Measurements from ENCODE around the gene ETDC. TPM values are rescaled to one million over a fixed set of nuclear protein-coding genes. Genes with fewer than 3 reads are reported as not detected.
"Not testable (repeated sequence)": the region's sequence is repeated elsewhere in the genome, so short reads cannot be mapped to it uniquely, and the experiment has no call there.

Gene ETDC
- not detected for total RNA-seq

DNA sequence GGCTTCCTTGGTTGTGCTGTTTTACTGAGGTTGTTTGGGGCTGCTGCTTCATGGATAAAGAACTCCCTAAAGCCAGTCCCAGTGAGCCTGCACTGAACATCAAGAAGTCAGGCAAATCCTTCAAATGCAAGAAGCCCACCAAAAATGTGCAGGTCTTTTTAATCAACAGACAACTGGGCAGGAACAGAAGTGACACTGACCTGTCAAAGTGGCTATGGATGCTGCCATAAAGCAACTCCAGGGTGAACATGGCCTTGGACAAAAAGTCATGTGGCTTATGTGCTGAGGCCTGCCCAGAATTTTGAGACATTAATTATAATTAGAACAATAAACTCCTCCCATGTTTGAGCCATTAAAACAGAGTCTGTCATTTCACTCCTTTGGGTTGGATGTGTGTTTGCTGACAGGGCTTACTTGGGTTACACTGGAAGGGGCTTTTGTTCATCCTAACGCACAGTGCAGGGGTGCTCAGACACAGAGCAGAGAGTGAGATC is at the start of gene ETDC:
ETDC (plus strand) TSS at position 51 of the 494 bp plus-strand sequence; CDS start at position 51, 0 bp downstream.
- Mint-ChIP-seq H3K27ac (no peak within 1 kb of the TSS), H3K27me3 (ENCODE audit: low read depth) (no peaks in the 10 kb centered on the region), H3K36me3 (ENCODE audit: low read depth) (no peaks in the 10 kb centered on the region), H3K4me1 (ENCODE audit: low read depth) (no peaks in the 10 kb centered on the region), H3K4me3 (no peak within 1 kb of the TSS), H3K9me3 (peaks cover 21% of the 10 kb centered on the region)
- CTCF ChIA-PET = interaction anchor here (0.6 kb wide), 1 partner anchor 9 kb away, joined by 3 read pairs; no protein-coding TSS in a partner anchor
- DNase-seq = no peak
- intact Hi-C loops (cut with micrococcal nuclease) = no loop called here

DNA sequence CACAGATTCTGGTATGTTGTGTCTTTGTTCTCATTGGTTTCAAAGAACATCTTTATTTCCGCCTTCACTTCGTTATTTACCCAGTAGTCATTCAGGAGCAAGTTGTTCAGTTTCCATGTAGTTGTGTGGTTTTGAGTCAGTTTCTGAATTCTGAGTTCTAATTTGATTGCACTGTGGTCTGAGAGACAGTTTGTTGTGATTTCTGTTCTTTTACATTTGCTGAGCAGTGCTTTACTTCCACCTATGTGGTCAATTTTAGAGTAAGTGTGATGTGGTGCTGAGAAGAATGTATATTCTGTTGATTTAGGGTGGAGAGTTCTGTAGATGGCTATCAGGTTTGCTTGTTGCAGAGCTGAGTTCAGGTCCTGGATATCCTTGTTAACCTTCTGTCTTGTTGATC is 48.3 kb upstream of the ETDC start:
- H3K4me1 Mint-ChIP-seq (ENCODE audit: low read depth); H3K27me3 Mint-ChIP-seq (ENCODE audit: low read depth); H3K27ac Mint-ChIP-seq; H3K4me3 Mint-ChIP-seq; H3K36me3 Mint-ChIP-seq (ENCODE audit: low read depth); H3K9me3 Mint-ChIP-seq; CTCF ChIA-PET; DNase-seq; intact Hi-C loops (cut with micrococcal nuclease): not testable (repeated sequence)

DNA sequence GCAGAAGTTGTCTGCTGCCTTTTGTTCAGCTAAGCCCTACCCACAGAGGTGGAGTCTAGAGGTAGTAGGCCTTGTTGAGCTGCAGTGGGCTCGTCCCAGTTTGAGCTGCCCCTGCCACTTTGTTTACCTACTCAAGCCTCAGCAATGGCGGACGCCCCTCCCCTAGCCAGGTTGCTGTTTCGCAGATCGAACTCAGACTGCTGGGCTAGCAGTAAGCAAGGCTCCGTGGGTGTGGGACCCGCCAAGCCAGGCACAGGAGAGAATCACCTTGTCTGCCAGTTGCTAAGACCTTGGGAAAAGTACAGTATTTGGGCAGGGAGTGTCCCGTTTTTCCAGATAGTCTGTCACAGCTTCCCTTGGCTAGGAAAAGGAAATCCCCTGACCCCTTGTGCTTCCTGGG is 45.9 kb upstream of the ETDC start:
- H3K4me1 Mint-ChIP-seq (ENCODE audit: low read depth); H3K27me3 Mint-ChIP-seq (ENCODE audit: low read depth); intact Hi-C loops (cut with micrococcal nuclease); H3K4me3 Mint-ChIP-seq; H3K9me3 Mint-ChIP-seq; CTCF ChIA-PET; DNase-seq; H3K36me3 Mint-ChIP-seq (ENCODE audit: low read depth); H3K27ac Mint-ChIP-seq: not testable (repeated sequence)

DNA sequence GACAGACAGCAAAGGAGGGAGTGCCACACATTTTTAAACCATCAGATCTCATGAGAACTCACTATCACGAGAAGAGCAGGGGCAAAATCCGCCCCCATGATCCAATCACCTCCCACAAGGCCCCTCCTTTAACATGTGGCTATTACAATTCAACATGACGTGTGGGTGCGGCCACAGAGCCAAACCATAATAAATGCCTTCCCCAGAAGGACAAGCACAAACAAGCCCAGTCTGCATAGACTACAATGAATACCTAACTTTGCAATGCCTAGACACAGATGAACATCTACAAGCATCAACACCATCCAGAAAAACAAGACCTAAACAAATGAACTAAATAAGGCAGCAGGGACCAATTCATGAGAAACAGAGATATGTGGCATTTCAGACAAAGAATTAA is 45.1 kb upstream of the ETDC start:
- CTCF ChIA-PET = no interaction called here
- H3K27me3 Mint-ChIP-seq (ENCODE audit: low read depth) = no peaks in the 10 kb centered on the region

DNA sequence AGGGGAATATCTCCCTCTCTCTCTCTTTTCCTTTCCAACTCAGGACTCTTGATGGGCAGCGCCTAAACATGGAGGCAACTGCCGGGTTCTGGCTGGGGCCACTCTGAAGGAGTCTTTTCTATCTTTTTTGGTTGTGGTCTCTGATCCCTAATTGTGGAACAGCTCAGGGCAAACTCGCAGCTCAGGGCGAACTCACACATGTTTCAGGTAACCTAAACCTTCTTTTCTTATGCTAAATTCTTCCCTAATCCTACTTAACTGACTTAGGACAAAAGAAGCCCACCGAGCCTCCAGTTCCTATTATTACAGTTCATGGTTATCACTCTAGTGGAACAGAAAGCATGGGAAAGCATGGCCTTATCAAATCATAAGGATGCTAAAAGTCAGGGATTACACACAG is 36.1 kb upstream of the ETDC start:
- no peak for DNase-seq
- Mint-ChIP-seq H3K36me3 (ENCODE audit: low read depth) (peaks cover 2% of the 10 kb centered on the region), H3K27ac (no peak overlapping the region), H3K4me3 (no peak overlapping the region), H3K9me3 (peaks cover 11% of the 10 kb centered on the region), H3K4me1 (ENCODE audit: low read depth) (no peaks in the 10 kb centered on the region), H3K27me3 (ENCODE audit: low read depth) (no peaks in the 10 kb centered on the region)
- CTCF ChIA-PET = no interaction called here
- intact Hi-C loops (cut with micrococcal nuclease) = no loop called here

More for the DNA sequence above, 45.1 kb upstream of the ETDC start:
- peaks cover 3% of the 10 kb centered on the region for H3K9me3 Mint-ChIP-seq
- H3K36me3 Mint-ChIP-seq (ENCODE audit: low read depth) = peaks cover 3% of the 10 kb centered on the region
- intact Hi-C loops (cut with micrococcal nuclease) = no loop called here
- no peak overlapping the region for H3K4me3 Mint-ChIP-seq
- no peak overlapping the region for H3K27ac Mint-ChIP-seq
- H3K4me1 Mint-ChIP-seq (ENCODE audit: low read depth) = no peaks in the 10 kb centered on the region
- DNase-seq = no peak

DNA sequence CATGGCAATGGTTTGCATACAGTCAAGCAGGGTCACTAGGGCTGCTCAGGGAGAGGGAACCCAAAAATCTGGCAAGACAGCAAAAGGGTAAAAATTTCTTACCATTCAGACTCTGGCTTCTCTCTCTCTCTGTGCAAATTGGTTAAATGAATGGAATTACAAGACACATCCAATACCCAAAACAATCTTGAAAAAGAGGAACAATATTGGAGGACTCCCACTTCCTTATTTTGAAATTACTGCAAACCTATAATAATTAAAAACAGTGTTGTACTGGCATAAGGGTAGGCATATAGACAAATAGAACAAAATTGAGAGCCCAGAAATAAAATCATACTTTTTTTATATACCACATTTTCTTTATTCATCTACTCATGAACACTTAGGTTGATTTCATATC is 33.3 kb upstream of the ETDC start:
- Mint-ChIP-seq H3K4me3 (no peak overlapping the region), H3K27me3 (ENCODE audit: low read depth) (no peaks in the 10 kb centered on the region), H3K9me3 (peaks cover 30% of the 10 kb centered on the region), H3K27ac (no peak overlapping the region), H3K36me3 (ENCODE audit: low read depth) (peaks cover 4% of the 10 kb centered on the region), H3K4me1 (ENCODE audit: low read depth) (no peaks in the 10 kb centered on the region)
- CTCF ChIA-PET = no interaction called here
- intact Hi-C loops (cut with micrococcal nuclease) = no loop called here
- no peak for DNase-seq

DNA sequence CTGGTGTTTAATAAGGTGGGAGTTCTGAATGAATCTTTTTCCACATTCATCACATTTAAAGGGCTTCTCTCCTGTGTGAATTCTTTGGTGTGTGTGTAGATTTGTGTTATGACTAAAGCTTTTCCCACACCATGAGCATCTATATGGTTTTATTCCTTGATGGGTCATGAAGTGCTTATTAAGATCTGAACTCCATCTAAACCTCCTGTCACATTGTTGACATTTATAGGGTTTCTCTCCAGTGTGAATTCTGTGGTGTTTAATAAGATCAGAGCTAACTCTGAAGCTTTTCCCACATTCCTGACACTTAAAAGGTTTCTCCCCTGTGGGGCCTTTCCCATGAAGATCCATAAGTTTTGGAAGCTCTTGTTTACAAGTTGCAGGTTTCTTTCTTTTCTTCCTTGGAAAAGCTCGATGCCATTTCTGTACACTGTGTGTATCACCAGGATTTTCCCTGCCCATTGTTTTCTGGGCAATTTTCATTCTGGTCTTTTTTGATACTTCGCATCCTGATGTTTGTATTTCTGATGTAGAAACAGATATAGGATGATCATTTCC is 21.9 kb upstream of the ETDC start:
- no peak overlapping the region for H3K4me3 Mint-ChIP-seq
- no peaks in the 10 kb centered on the region for H3K27me3 Mint-ChIP-seq (ENCODE audit: low read depth)
- H3K27ac Mint-ChIP-seq = no peak overlapping the region
- DNase-seq = no peak
- no peaks in the 10 kb centered on the region for H3K4me1 Mint-ChIP-seq (ENCODE audit: low read depth)
- peaks cover 40% of the 10 kb centered on the region for H3K9me3 Mint-ChIP-seq
- H3K36me3 Mint-ChIP-seq (ENCODE audit: low read depth) = peaks cover 31% of the 10 kb centered on the region
- CTCF ChIA-PET = no interaction called here
- intact Hi-C loops (cut with micrococcal nuclease) = no loop called here

DNA sequence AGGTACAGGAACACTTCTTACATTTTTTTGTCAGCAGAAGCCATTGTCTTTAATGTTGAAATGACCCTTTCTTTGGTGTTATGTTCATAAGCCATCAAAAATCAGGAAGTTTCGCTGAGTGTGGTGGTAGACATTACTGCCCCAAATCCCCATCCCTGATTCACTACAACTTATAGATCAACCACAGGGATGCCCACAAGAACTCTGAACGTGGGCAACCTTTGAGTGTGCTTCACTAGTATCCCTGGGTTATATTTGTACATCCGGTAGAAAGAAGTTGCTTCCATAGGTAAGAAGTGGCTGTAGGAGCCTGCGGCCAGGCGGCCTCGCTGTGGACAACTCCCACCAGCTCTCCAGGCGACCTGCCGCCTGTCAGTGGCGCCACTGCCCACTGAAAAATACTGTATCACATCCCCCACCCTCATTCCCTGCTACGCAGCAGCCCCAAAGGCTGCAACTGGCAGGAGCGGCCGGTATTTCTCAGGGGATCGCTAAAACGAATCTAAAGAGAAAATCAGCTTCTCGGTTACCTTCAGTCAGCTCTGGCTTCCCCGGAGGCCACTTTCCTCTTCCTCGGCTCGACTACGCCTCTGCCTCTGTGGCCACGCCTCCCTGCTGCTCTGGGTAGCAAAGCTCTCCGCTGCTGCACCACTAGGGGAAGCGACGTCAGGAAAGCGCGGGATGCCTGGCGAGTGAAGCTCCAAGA is 13.9 kb upstream of the ETDC start:
- peak overlapping the region; percentile 85 for H3K4me3 Mint-ChIP-seq
- no peaks in the 10 kb centered on the region for H3K27me3 Mint-ChIP-seq (ENCODE audit: low read depth)
- H3K36me3 Mint-ChIP-seq (ENCODE audit: low read depth) = peaks cover 21% of the 10 kb centered on the region
- CTCF ChIA-PET = no interaction called here
- peaks cover 5% of the 10 kb centered on the region for H3K9me3 Mint-ChIP-seq
- peak overlapping the region; percentile 83 for H3K27ac Mint-ChIP-seq
- intact Hi-C loops (cut with micrococcal nuclease) = loop anchor here (2.0 to 5.0 kb wide), 2 partner anchors 127 to 225 kb away; partner anchors contain the start of genes INTS6L and SMIM10L2A
- peak; percentile 77 for DNase-seq
- peaks cover 16% of the 10 kb centered on the region for H3K4me1 Mint-ChIP-seq (ENCODE audit: low read depth)

DNA sequence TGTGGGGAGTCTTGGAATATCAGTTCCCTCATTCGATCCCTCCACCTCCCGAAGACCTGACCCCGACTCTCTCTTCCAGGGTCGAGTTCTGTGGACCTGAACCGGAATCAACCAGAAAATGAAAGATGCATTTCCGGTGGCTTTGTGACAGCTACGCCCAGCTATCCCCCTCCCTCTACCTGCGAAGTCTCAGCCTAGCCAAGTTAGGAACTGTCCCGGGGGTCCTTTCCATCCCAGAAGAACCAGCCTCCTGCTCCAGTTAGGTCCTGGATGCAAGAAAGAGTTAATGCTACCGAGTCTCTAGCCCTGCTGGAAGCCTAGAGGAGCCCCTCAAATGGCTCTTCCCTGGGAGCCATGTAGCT is 13.4 kb upstream of the ETDC start:
- no peak for DNase-seq
- Mint-ChIP-seq H3K9me3 (peaks cover 5% of the 10 kb centered on the region), H3K4me1 (ENCODE audit: low read depth) (peaks cover 16% of the 10 kb centered on the region), H3K36me3 (ENCODE audit: low read depth) (peaks cover 17% of the 10 kb centered on the region), H3K27ac (peak overlapping the region; percentile 83), H3K27me3 (ENCODE audit: low read depth) (no peaks in the 10 kb centered on the region), H3K4me3 (peak overlapping the region; percentile 85)
- CTCF ChIA-PET = no interaction called here
- intact Hi-C loops (cut with micrococcal nuclease) = loop anchor here (2.0 to 5.0 kb wide), 3 partner anchors 126 to 225 kb away; partner anchors contain the start of genes INTS6L and SMIM10L2A

DNA sequence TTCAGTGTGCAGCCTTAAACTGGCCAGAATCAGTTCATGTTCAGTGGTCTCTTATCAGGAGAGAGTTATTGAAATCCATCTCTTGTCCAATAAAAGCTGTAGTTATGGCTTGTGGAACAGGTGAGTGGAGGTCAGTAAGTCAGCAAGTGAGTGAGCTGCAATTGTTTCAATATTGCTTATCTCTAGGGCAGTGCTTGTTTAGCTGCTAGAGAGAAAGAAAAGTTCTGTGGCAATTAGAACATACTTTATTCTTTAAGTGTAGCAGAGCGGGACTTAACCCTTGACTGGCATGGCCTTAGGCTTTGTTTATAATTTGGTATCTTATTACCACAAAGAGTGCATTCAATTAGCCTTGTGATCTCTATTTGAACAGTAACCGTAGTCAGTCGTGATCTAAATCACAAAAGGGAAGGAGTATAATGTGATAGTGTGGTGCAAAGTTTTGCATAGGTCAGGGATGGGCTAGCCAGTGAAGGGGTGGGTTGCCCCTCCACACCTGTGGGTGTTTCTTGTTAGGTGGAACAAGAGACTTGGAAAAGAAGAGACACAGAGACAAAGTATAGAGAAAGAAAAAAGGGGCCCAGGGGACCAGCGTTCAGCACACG is 6.9 kb upstream of the ETDC start:
- no peaks in the 10 kb centered on the region for H3K36me3 Mint-ChIP-seq (ENCODE audit: low read depth)
- H3K9me3 Mint-ChIP-seq = no peaks in the 10 kb centered on the region
- CTCF ChIA-PET = no interaction called here
- intact Hi-C loops (cut with micrococcal nuclease) = no loop called here
- H3K27ac Mint-ChIP-seq = no peak overlapping the region
- no peak for DNase-seq
- H3K4me1 Mint-ChIP-seq (ENCODE audit: low read depth) = no peaks in the 10 kb centered on the region
- H3K27me3 Mint-ChIP-seq (ENCODE audit: low read depth) = no peaks in the 10 kb centered on the region
- no peak overlapping the region for H3K4me3 Mint-ChIP-seq

DNA sequence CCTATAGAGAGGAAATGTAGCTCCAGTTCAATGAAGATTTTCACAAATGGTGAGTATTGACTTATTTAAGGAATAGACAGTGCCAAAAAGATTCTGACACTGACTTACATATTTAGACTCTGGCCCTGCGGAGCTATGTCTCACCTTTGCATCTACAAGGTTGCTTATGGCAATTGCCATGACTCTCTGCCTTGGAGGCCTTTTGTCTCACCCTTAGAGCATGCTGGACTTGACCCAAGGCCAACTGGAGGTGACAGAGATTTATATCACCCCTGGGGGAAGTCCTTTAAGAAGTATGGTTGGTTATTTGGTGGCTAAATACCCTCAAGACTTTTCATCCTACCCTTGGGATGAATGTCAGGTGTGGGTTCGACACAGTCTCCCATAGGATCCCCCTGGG is 4.5 kb upstream of the ETDC start:
- CTCF ChIA-PET = no interaction called here
- intact Hi-C loops (cut with micrococcal nuclease) = no loop called here
- Mint-ChIP-seq H3K4me3 (no peak overlapping the region), H3K9me3 (no peaks in the 10 kb centered on the region), H3K4me1 (ENCODE audit: low read depth) (no peaks in the 10 kb centered on the region), H3K27me3 (ENCODE audit: low read depth) (no peaks in the 10 kb centered on the region), H3K27ac (no peak overlapping the region), H3K36me3 (ENCODE audit: low read depth) (no peaks in the 10 kb centered on the region)
- no peak for DNase-seq

DNA sequence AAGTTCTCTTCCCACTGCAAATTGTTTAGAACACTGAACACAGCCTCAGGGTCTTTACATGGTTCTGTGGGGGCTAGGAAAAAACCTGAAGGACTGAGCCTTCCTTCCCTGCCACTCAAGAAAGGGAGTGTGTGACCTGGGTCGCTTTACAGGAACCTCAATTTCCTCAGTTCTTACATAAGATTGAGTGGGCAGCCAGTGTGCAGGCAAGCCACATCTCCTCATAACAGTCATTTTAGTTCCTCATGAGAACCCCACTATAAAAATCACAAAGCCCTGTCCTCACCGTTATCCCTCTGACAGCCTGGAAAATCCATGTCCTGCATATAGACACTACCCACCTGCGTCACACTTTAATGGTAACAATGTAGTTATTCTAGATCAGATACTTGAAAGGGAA is 2.1 kb upstream of the ETDC start:
- Mint-ChIP-seq H3K36me3 (ENCODE audit: low read depth) (no peaks in the 10 kb centered on the region), H3K9me3 (peaks cover 6% of the 10 kb centered on the region), H3K4me1 (ENCODE audit: low read depth) (no peaks in the 10 kb centered on the region), H3K27me3 (ENCODE audit: low read depth) (no peaks in the 10 kb centered on the region), H3K4me3 (no peak overlapping the region), H3K27ac (no peak overlapping the region)
- no peak for DNase-seq
- CTCF ChIA-PET = no interaction called here
- intact Hi-C loops (cut with micrococcal nuclease) = no loop called here

DNA sequence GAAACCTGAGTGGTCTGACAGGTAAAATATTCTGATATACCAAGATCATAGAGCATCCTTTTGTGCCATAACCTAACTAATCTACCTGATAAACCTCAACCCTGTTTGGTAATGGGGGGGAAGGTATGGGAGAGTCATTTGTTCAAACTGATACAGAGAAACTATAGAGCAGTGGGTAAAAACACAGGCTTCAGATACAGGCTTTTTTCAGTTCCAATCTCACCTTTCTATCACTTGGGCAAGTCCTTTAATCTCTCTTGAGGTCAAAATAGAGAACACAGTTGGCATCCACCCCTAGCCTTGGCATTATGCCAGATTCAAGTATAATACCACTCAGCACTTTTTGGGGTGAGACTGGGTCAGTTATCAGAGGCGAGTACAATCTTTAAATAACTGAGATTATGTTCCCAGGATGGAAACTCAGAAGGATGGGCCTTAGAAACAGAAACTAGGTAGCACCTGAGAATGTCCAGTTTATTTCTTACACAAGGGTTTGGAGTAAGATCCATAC is 880 bp upstream of the ETDC start:
- Mint-ChIP-seq H3K36me3 (ENCODE audit: low read depth) (no peaks in the 10 kb centered on the region), H3K4me1 (ENCODE audit: low read depth) (no peaks in the 10 kb centered on the region), H3K9me3 (peaks cover 13% of the 10 kb centered on the region), H3K27ac (no peak overlapping the region), H3K27me3 (ENCODE audit: low read depth) (no peaks in the 10 kb centered on the region), H3K4me3 (no peak overlapping the region)
- intact Hi-C loops (cut with micrococcal nuclease) = no loop called here
- CTCF ChIA-PET = no interaction called here
- DNase-seq = no peak
